PFSK-1 (cell line): ENCODE data around the gene CDC42EP2.

Experiments used
- FOXP2 ChIP-seq: optimal IDR thresholded peaks from 2 replicates; pipeline ENCODE3; 2011; ENCODE audit warnings: borderline replicate concordance, control low read depth, inconsistent platforms; ENCODE audit not compliant: insufficient read depth; ENCODE audit errors: extremely low read length, extremely low read depth
- POLR2AphosphoS5 ChIP-seq: IDR thresholded peaks from 2 replicates; pipeline ENCODE4 v1.6.1; 2012; ENCODE audit warnings: low read depth, mild to moderate bottlenecking, control low read depth, low read length, moderate library complexity
- SIN3A ChIP-seq: IDR thresholded peaks from 2 replicates; pipeline ENCODE4 v1.6.1; 2012; ENCODE audit warnings: mild to moderate bottlenecking, low read length, moderate library complexity, borderline replicate concordance; ENCODE audit not compliant: insufficient read depth
- TAF1 ChIP-seq: IDR thresholded peaks from 2 replicates; pipeline ENCODE4 v1.6.1; 2012; ENCODE audit warnings: low read length, control low read depth, borderline replicate concordance; ENCODE audit not compliant: insufficient read depth
- TF ChIP-seq, protein P1 (sequence below), 2 experiments: IDR thresholded peaks; 2 replicates each; pipeline versions ENCODE4 v1.6.1 to v1.8.0; 2011 to 2012; ENCODE audit warnings: low read depth in 2 of 2, low read length in 2 of 2, control low read depth in 1 of 2, inconsistent platforms in 1 of 2, mild to moderate bottlenecking in 1 of 2, moderate library complexity in 1 of 2; ENCODE audit not compliant: insufficient read depth in 1 of 2

DNA sequence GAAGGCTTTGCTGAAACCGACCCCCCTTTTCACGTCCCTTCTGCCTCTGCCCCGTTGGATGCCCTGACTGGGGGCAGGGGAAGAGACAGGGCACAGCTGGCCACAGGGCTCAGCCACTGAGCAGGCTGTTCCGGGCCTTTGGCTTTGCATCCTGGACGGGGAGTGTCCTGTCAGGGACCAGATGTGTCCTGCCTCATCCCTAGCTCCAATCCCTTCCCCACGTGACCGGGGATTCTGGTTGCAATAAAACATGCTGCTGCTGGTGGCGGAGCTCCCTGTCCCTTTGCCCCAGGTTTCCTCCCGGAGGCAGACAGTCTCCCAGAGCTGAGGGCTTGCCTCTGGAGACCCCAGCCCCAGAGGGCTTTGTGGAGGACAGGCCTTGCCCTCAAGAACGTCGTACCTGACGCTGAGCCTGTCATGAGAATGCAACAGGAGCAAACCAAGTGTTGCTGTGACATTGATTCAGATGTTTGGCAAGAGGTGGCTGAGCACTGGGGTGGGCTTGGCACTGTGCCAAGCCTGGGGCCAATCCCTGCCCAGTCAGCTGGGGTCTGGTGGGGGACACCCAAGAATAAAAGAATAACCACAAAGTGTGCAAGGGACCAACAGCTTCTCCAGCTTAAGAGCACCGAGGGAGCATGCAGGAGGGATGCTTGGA, 7.3 kb downstream of the CDC42EP2 start:
- TF ChIP-seq POLR2AphosphoS5 (no peak), SIN3A (no peak), TAF1 (no peak), FOXP2 (no peak)
- TF ChIP-seq, protein P1, sequence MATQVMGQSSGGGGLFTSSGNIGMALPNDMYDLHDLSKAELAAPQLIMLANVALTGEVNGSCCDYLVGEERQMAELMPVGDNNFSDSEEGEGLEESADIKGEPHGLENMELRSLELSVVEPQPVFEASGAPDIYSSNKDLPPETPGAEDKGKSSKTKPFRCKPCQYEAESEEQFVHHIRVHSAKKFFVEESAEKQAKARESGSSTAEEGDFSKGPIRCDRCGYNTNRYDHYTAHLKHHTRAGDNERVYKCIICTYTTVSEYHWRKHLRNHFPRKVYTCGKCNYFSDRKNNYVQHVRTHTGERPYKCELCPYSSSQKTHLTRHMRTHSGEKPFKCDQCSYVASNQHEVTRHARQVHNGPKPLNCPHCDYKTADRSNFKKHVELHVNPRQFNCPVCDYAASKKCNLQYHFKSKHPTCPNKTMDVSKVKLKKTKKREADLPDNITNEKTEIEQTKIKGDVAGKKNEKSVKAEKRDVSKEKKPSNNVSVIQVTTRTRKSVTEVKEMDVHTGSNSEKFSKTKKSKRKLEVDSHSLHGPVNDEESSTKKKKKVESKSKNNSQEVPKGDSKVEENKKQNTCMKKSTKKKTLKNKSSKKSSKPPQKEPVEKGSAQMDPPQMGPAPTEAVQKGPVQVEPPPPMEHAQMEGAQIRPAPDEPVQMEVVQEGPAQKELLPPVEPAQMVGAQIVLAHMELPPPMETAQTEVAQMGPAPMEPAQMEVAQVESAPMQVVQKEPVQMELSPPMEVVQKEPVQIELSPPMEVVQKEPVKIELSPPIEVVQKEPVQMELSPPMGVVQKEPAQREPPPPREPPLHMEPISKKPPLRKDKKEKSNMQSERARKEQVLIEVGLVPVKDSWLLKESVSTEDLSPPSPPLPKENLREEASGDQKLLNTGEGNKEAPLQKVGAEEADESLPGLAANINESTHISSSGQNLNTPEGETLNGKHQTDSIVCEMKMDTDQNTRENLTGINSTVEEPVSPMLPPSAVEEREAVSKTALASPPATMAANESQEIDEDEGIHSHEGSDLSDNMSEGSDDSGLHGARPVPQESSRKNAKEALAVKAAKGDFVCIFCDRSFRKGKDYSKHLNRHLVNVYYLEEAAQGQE (IDR thresholded peaks at IDR 0.05; ENCODE audit: insufficient read depth in 1 of 2, low read depth in 2 of 2, low read length in 2 of 2) = no peak
